PC-9 (cell line): ENCODE results near the gene CYB561. TPM values are rescaled to one million over a fixed set of nuclear protein-coding genes. Genes with fewer than 3 reads are reported as not detected.

Source experiments
- BruUV-seq: library from RNA; stranded (reverse); fragments of 400-500 nt; replicated peaks from 2 replicates; lab custom pipeline; 2021; lab: Mats Ljungman, UMichigan
- CTCF ChIA-PET: fragments of 300-600 bp; sonication (Branson Sonifier 250); formaldehyde crosslinking; loops from one replicate; lab custom pipeline; 2022; ENCODE audit warnings: antibody characterized with exemption; lab: Charles Lee
- POLR2A ChIA-PET: fragments of 300-600 bp; sonication (Branson Sonifier 250); formaldehyde crosslinking; loops from one replicate; lab custom pipeline; 2022; ENCODE audit warnings: antibody characterized with exemption; ENCODE audit not compliant: unreplicated experiment; lab: Charles Lee
- DNase-seq, 2 experiments: peaks; one replicate each; pipeline versions ENCODE4 v3.0.0 to v3.0.0-alpha.2; 2015 to 2022; ENCODE audit warnings: mixed read lengths in 1 of 2
- H2AFZ ChIP-seq: fragments of 200-600 bp; sonication (generic); 2 replicates; pipeline ENCODE4 v1.8.1; 2017; ENCODE audit warnings: antibody characterized with exemption
- H3F3A ChIP-seq: fragments of 200-600 bp; sonication (generic); 2 replicates; pipeline ENCODE4 v1.8.1; 2017; ENCODE audit warnings: antibody characterized with exemption, mild to moderate bottlenecking, low read depth; ENCODE audit not compliant: insufficient read depth
- H3K27ac ChIP-seq: fragments of 200-600 bp; sonication (generic); 2 replicates; pipeline ENCODE4 v1.6.1; 2016; ENCODE audit warnings: mixed run types
- H3K27me3 ChIP-seq: fragments of 200-600 bp; sonication (generic); 2 replicates; pipeline ENCODE4 v1.6.1; 2016; ENCODE audit warnings: low read depth, mixed run types; ENCODE audit not compliant: insufficient read depth
- H3K36me3 ChIP-seq: fragments of 200-600 bp; sonication (generic); 2 replicates; pipeline ENCODE4 v1.6.1; 2016; ENCODE audit warnings: low read depth, mixed run types
- H3K4me1 ChIP-seq: fragments of 200-600 bp; sonication (generic); replicated peaks from 2 replicates; pipeline ENCODE4 v1.6.1; 2016; ENCODE audit warnings: mixed run types; ENCODE audit not compliant: insufficient read depth
- H3K4me2 ChIP-seq: fragments of 200-600 bp; sonication (generic); 2 replicates; pipeline ENCODE4 v1.6.1; 2017; ENCODE audit warnings: mixed run types
- H3K4me3 ChIP-seq: fragments of 200-600 bp; sonication (generic); 2 replicates; pipeline ENCODE4 v1.6.1; 2016; ENCODE audit warnings: mixed run types
- H3K79me2 ChIP-seq: fragments of 200-600 bp; sonication (generic); 2 replicates; pipeline ENCODE4 v1.6.1; 2017; ENCODE audit warnings: low read depth, mixed run types
- H3K9me2 ChIP-seq: fragments of 200-600 bp; sonication (generic); 2 replicates; pipeline ENCODE4 v1.8.1; 2017; ENCODE audit warnings: mild to moderate bottlenecking; ENCODE audit not compliant: insufficient read depth
- H3K9me3 ChIP-seq: fragments of 200-600 bp; sonication (generic); 2 replicates; pipeline ENCODE4 v1.8.1; 2016; ENCODE audit warnings: low read depth; ENCODE audit not compliant: insufficient read depth
- H4K20me1 ChIP-seq: fragments of 200-600 bp; sonication (generic); 2 replicates; pipeline ENCODE4 v1.8.1; 2017; ENCODE audit not compliant: insufficient read depth
- EZH2 ChIP-seq: fragments of 200-600 bp; sonication (generic); IDR thresholded peaks from 2 replicates; pipeline ENCODE4 v1.8.0; 2017; ENCODE audit warnings: antibody characterized with exemption, low read depth
- intact Hi-C: fragments of 100-400 bp; cut with micrococcal nuclease; formaldehyde crosslinking; loops from one replicate; pipeline ENCODE4 v1.10.0; 2022; ENCODE audit not compliant: unreplicated experiment
- total RNA-seq: library from RNA; stranded (reverse); gene quantifications from 2 replicates; pipeline ENCODE4 v1.2.3, GENCODE V29; 2021
- TF ChIP-seq, protein P1 (sequence below): fragments of 200-600 bp; sonication (generic); conservative IDR thresholded peaks from 2 replicates; pipeline ENCODE4 v1.6.1; 2017; ENCODE audit warnings: mixed run types, antibody characterized with exemption, mild to moderate bottlenecking, moderate library complexity

The CYB561 gene
- total RNA-seq, 1 experiment from 2014 or later: 71.6 TPM

DNA sequence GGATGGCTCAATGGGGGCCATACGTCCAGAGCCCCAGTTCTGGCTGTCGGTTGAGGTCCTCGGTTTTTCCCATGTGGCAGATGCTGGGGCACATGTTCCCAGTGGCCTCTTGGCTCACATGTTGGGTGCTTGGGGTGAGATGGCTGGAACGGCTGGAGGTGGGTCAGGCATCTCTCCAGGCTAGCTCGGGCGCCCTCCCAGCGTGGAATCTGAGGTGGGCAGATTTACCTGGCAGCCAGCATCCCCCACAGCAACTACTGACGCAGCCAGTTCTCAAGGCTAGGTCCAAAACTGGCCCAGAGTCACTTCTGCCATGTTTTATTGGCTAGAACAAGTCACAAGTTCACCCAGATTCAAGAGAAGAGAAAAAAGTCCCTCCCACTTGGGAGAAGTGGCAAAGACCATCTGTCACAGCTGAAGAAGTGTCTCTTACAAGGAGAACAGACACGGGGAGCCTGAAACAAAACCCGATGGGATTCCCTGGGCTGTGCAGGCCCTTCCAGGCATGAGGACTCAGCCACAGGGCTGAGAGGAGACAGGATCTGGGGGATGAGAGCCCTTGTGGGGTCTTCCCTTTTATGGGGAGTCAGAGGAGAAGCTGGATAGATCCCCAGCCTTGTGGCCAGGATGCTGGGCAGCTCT lies 46.0 kb upstream of the CYB561 start:
- Histone ChIP-seq H3K4me1 (no peaks in the 10 kb centered on the region), H3K36me3 (no peaks in the 10 kb centered on the region), H3F3A (no peaks in the 10 kb centered on the region), H3K9me2 (no peaks in the 10 kb centered on the region), H3K4me2 (no peak overlapping the region), H4K20me1 (no peaks in the 10 kb centered on the region), H3K79me2 (no peaks in the 10 kb centered on the region), H3K9me3 (no peaks in the 10 kb centered on the region), H3K27ac (no peak overlapping the region), H2AFZ (no peak overlapping the region), H3K4me3 (no peak overlapping the region), H3K27me3 (peaks cover 73% of the 10 kb centered on the region)
- intact Hi-C loops: no loop called here
- TF ChIP-seq, protein P1, sequence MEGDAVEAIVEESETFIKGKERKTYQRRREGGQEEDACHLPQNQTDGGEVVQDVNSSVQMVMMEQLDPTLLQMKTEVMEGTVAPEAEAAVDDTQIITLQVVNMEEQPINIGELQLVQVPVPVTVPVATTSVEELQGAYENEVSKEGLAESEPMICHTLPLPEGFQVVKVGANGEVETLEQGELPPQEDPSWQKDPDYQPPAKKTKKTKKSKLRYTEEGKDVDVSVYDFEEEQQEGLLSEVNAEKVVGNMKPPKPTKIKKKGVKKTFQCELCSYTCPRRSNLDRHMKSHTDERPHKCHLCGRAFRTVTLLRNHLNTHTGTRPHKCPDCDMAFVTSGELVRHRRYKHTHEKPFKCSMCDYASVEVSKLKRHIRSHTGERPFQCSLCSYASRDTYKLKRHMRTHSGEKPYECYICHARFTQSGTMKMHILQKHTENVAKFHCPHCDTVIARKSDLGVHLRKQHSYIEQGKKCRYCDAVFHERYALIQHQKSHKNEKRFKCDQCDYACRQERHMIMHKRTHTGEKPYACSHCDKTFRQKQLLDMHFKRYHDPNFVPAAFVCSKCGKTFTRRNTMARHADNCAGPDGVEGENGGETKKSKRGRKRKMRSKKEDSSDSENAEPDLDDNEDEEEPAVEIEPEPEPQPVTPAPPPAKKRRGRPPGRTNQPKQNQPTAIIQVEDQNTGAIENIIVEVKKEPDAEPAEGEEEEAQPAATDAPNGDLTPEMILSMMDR: no peak
- TF ChIP-seq EZH2: no peak
- ChIA-PET CTCF (no interaction called here), POLR2A (no interaction called here)
- no TSS peak for BruUV-seq
- no peak for DNase-seq

DNA sequence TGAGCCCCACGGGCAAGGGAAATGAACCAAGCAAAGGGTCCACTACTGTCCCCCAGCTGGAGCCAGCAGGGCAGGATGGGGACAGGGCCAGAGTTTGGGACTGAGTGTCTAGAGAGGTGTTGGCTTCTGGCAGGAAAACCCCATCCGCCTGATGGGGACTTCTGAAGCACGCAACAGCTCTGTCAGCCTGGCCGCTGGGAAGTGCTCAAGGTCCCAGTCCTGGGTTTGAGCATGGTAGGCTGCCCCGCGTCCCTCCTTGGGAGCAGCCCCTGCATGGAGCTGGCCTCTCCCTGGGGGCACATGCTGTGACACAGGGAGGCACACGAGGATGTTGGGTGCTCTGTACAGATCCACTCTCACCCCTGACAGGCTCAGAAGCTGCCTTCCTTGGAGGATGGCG lies 45.3 kb upstream of the CYB561 start:
- DNase-seq: no peak
- intact Hi-C loops: no loop called here
- Histone ChIP-seq H3K27ac (no peak overlapping the region), H3K9me3 (no peaks in the 10 kb centered on the region), H3K9me2 (no peaks in the 10 kb centered on the region), H3K36me3 (no peaks in the 10 kb centered on the region), H3K4me1 (no peaks in the 10 kb centered on the region), H3K79me2 (no peaks in the 10 kb centered on the region), H2AFZ (no peak overlapping the region), H3F3A (no peaks in the 10 kb centered on the region), H4K20me1 (no peaks in the 10 kb centered on the region), H3K4me3 (no peak overlapping the region), H3K4me2 (no peak overlapping the region), H3K27me3 (peaks cover 73% of the 10 kb centered on the region)
- ChIA-PET CTCF (no interaction called here), POLR2A (no interaction called here)
- no TSS peak for BruUV-seq
- no peak for TF ChIP-seq EZH2
- TF ChIP-seq, protein P1: no peak

DNA sequence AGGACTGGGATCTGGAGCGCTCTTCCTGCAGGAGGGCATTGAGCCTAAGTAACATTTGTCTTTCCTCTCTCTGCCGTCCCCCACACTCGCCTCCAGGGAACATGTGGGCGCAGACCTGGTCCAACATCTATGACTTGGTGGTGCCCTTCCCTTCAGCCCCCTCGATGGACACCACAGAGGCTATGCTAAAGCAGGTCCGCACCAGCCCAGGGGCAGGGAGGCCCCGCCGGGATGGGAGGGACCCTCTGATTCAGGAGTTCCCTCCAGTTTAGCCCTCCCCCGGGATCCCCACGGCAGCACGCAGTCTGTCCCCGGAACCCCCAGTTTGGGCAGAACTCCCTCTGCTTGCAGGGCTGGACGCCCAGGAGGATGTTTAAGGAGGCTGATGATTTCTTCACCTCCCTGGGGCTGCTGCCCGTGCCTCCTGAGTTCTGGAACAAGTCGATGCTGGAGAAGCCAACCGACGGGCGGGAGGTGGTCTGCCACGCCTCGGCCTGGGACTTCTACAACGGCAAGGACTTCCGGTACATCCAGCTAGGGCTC lies 44.8 kb upstream of the CYB561 start:
- Histone ChIP-seq H3K9me3 (no peaks in the 10 kb centered on the region), H3K36me3 (no peaks in the 10 kb centered on the region), H3K27me3 (peaks cover 73% of the 10 kb centered on the region), H3K4me1 (no peaks in the 10 kb centered on the region), H2AFZ (no peak overlapping the region), H3F3A (no peaks in the 10 kb centered on the region), H3K27ac (no peak overlapping the region), H3K79me2 (no peaks in the 10 kb centered on the region), H4K20me1 (no peaks in the 10 kb centered on the region), H3K9me2 (no peaks in the 10 kb centered on the region), H3K4me2 (no peak overlapping the region), H3K4me3 (no peak overlapping the region)
- intact Hi-C loops: no loop called here
- TF ChIP-seq, protein P1: no peak
- TF ChIP-seq EZH2: no peak
- ChIA-PET POLR2A (no interaction called here), CTCF (no interaction called here)
- DNase-seq: no peak
- no TSS peak for BruUV-seq
